Muscle layer of duodenum (tissue), 2 donors: ENCODE results near the gene IL17REL.

Experiments used
- H3K27ac ChIP-seq: one replicate; pipeline ENCODE4 v1.7.0; 2013; ENCODE audit warnings: mild to moderate bottlenecking, low read length
- H3K27me3 ChIP-seq: one replicate; pipeline ENCODE4 v1.7.0; 2013; ENCODE audit warnings: low read depth, mild to moderate bottlenecking, control low read depth, low read length
- H3K36me3 ChIP-seq, 2 donors: one replicate each; pipeline ENCODE4 v1.7.0; 2013; ENCODE audit warnings: low read length in 2 of 2, control low read depth in 1 of 2, mild to moderate bottlenecking in 1 of 2; ENCODE audit not compliant: insufficient read depth in 2 of 2, control insufficient read depth in 1 of 2
- H3K4me1 ChIP-seq, 2 donors: one replicate each; pipeline ENCODE4 v1.7.0; 2013; ENCODE audit warnings: low read length in 2 of 2, mild to moderate bottlenecking in 2 of 2, control low read depth in 1 of 2, moderate library complexity in 1 of 2; ENCODE audit not compliant: insufficient read depth in 2 of 2, control insufficient read depth in 1 of 2
- H3K4me3 ChIP-seq, 2 donors: one replicate each; pipeline ENCODE4 v1.7.0; 2013; ENCODE audit warnings: low read length in 2 of 2, low read depth in 1 of 2, mild to moderate bottlenecking in 1 of 2
- H3K9me3 ChIP-seq, 2 donors: one replicate each; pipeline ENCODE4 v1.7.0; 2013; ENCODE audit warnings: low read length in 2 of 2, control low read depth in 1 of 2, mild to moderate bottlenecking in 1 of 2; ENCODE audit not compliant: control insufficient read depth in 1 of 2
- donor health status: healthy.

The IL17REL gene

DNA sequence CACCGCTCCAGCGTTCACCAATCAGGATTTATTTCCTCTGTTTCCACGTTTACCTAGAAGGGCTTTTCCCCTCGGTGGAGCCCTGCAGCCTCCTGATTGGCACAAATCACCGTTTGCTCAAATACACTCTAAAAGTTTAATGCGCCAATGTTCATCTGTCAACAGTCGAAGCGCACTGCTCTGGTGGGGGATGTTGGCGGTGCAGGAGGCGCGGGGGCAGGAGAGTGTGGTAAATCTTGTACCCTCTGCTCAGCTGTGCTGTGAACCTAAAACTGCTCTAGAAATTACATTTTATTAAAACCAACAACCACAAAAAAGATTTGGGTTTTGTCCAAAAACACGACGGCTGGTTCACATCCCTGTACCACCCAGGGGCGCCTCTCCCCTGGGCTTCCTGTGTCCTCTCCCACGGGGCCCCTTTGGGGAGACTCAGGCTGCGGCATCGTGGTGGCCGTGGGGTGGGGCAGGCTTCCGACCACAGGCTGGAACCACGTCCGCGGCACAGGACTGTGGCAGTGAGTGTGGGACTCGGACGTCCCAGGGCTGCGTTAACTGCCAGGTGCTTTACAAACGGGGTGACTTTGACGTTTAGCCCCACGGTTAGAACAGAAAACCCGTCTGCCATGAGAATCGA lies 32.0 kb upstream of the IL17REL start:
- no peaks in the 10 kb centered on the region for H3K36me3 ChIP-seq
- no peak overlapping the region for H3K4me3 ChIP-seq
- no peaks in the 10 kb centered on the region for H3K4me1 ChIP-seq
- H3K27me3 ChIP-seq = no peaks in the 10 kb centered on the region
- peaks cover 0 to under 1% of the 10 kb centered on the region in 2 donors for H3K9me3 ChIP-seq
- no peak overlapping the region for H3K27ac ChIP-seq

GRCh38 chr22:50041361-50042065 lies 28.9 kb upstream of the IL17REL start:
- Histone ChIP-seq H3K9me3 (peaks cover 4 to 5% of the 10 kb centered on the region in 2 donors), H3K36me3 (no peaks in the 10 kb centered on the region), H3K4me3 (no peak overlapping the region), H3K4me1 (no peaks in the 10 kb centered on the region), H3K27ac (no peak overlapping the region), H3K27me3 (no peaks in the 10 kb centered on the region)

DNA sequence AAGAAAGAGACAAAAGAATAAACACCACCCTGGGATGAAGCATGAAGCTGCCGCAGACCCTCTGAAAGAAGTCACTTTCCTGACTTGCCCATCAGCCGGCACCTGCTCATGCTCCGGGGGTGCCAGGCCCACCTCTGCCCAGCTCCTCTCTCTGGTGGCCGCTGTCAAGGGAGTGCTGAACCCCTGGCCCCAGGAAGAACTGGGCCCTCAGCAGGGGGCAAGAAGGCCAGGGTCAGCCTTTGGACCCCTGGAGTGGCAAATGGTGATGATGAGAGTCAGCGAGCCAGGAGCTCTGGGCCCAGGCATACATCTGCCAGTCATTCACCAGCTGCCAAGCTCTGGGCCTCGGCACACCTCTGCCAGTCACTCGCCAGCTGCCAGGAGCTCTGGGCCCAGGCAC lies 28.2 kb upstream of the IL17REL start:
- no peak overlapping the region for H3K27ac ChIP-seq
- no peaks in the 10 kb centered on the region for H3K36me3 ChIP-seq
- H3K4me1 ChIP-seq = no peaks in the 10 kb centered on the region
- H3K27me3 ChIP-seq = no peaks in the 10 kb centered on the region
- H3K4me3 ChIP-seq = no peak overlapping the region
- peaks cover 4 to 5% of the 10 kb centered on the region in 2 donors for H3K9me3 ChIP-seq

DNA sequence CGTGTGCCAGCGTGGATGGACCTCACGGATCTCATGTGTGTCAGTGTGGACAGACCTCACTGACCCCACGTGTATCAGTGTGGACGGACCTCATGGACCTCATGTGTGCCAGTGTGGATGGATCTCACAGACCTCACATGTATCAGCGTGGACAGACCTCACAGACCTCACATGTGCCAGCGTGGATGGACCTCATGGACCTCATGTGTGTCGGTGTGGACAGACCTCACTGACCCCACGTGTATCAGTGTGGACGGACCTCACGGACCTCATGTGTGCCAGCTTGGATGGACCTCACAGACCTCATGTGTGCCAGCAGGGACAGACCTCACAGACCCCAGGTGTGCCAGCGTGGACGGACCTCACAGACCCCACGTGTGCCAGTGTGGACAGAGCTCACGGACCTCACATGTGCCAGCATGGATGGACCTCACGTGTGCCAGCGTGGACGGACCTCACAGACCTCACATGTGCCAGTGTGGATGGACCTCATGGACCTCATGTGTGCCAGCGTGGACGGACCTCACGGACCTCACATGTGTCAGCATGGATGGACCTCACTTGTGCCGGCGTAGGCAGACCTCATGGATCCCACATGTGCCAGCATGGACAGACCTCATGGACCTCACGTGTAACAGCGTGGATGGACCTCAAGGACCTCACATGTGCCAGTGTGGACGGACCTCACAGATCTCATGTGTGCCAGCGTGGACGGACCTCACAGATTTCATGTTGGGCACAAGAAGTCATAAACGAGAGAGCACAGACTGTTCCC lies 27.3 kb upstream of the IL17REL start:
- Histone ChIP-seq H3K27me3 (no peaks in the 10 kb centered on the region), H3K36me3 (no peaks in the 10 kb centered on the region), H3K4me1 (no peaks in the 10 kb centered on the region), H3K4me3 (no peak overlapping the region), H3K9me3 (peaks cover 4 to 5% of the 10 kb centered on the region in 2 donors), H3K27ac (no peak overlapping the region)

DNA sequence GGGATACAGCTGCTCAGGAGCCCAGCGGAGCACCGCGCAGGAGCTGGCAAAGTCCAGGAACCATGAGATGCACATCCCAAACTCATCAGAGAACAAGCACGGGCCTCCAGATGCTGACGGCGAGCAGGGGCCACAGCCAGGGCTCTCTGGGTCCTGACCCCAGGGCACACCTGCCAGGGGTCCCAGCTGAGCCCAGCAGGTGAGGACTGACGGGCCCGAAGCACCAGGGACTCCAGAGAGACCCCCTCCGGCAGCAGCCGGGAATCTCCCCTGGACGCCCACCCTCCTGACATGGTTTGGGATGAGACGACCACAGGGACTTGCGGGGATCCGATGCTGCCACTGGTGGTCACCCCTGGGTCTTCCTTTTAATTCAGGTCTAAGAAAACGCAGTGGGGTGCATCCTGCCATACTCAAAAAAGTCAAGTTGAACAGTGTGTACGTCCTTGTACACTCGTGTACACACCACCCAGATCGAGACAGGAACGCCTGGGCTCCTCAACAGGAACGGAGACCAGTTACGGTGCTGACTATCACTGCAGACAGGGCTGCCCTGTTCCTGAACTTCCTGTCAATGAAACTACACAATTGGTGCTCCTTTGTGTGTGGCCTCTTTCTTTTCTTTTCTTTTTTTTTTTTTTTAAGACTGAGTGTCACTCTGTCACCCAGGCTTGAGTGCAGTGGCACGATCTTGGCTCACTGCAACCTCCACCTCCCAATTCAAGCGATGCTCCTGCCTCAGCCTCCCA lies 23.6 kb upstream of the IL17REL start:
- Histone ChIP-seq H3K27me3 (no peaks in the 10 kb centered on the region), H3K4me3 (no peak overlapping the region)

GRCh38 chr22:50035131-50035881 lies 22.7 kb upstream of the IL17REL start:
- H3K36me3 ChIP-seq = no peaks in the 10 kb centered on the region
- H3K4me1 ChIP-seq = peaks cover 0 to 2% of the 10 kb centered on the region in 2 donors
- peaks cover 4 to 5% of the 10 kb centered on the region in 2 donors for H3K9me3 ChIP-seq
- H3K27ac ChIP-seq = no peak overlapping the region
- no peaks in the 10 kb centered on the region for H3K27me3 ChIP-seq
- H3K4me3 ChIP-seq = no peak overlapping the region

More for the DNA sequence above, 23.6 kb upstream of the IL17REL start:
- no peaks in the 10 kb centered on the region for H3K36me3 ChIP-seq
- H3K9me3 ChIP-seq = peaks cover 4 to 5% of the 10 kb centered on the region in 2 donors
- H3K4me1 ChIP-seq = no peaks in the 10 kb centered on the region
- no peak overlapping the region for H3K27ac ChIP-seq

GRCh38 chr22:50034126-50035081 lies 21.8 kb upstream of the IL17REL start:
- H3K27me3 ChIP-seq = no peaks in the 10 kb centered on the region
- no peak overlapping the region for H3K27ac ChIP-seq
- H3K36me3 ChIP-seq = no peaks in the 10 kb centered on the region

GRCh38 chr22:50032941-50033601 lies 20.5 kb upstream of the IL17REL start:
- Histone ChIP-seq H3K36me3 (no peaks in the 10 kb centered on the region), H3K4me3 (no peak overlapping the region), H3K9me3 (no peaks in the 10 kb centered on the region), H3K27me3 (no peaks in the 10 kb centered on the region), H3K27ac (no peak overlapping the region), H3K4me1 (peaks cover 0 to 9% of the 10 kb centered on the region in 2 donors)

More at GRCh38 chr22:50034126-50035081, 21.8 kb upstream of the IL17REL start:
- Histone ChIP-seq H3K4me3 (no peak overlapping the region), H3K9me3 (peaks cover 2 to 5% of the 10 kb centered on the region in 2 donors), H3K4me1 (peaks cover 0 to 9% of the 10 kb centered on the region in 2 donors)

DNA sequence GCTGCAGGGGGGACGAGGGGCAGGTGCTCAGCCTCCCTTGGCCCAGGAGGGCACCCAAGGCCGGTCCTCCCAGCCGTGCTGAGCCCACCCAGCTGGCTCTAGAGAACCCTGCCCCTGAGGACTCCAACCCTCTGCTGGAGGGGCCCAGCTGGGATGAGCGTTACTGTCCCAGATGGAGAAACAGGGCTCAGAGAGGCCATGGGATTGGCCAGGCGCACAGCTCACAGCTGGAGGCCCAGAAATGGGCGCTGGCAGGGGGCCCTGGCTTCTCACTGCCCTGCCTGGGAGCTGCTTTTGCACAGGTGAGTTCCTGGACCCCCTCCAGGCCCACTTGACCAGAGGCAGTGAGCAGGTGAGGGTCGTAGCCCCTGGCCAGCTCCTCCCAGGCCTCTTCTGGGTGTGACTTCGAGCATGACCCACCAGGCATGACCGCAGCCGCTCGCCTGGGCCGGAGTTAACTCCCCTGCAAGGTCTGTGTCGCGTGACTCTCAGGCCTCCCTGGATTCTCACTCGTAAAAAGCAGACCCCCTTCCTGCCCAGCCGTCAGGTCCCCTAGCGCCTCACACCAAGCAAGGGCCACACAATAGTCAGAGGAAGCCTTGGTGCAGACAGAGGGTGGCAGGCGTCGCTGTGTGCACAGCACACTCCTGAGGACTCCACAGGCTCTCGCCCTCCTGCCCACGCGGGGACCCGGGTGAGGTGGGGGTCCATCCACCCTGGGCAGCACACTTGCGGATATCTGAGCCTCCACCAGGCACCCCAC lies 19.7 kb upstream of the IL17REL start:
- H3K36me3 ChIP-seq = no peaks in the 10 kb centered on the region
- no peaks in the 10 kb centered on the region for H3K9me3 ChIP-seq
- peaks cover 0 to 9% of the 10 kb centered on the region in 2 donors for H3K4me1 ChIP-seq
- H3K27me3 ChIP-seq = no peaks in the 10 kb centered on the region
- H3K4me3 ChIP-seq = no peak overlapping the region
- H3K27ac ChIP-seq = no peak overlapping the region
